Tibial nerve (tissue), 3 donors: ENCODE measurements around the gene RPS6KA5.

Source experiments
- CTCF ChIP-seq, 5 experiments: fragments of 200-600 bp in 3 of 5; fragments of 450-650 bp in 2 of 5; sonication (generic) in 3 of 5; IDR thresholded peaks; one replicate each; pipeline ENCODE4 v1.5.1; 2016 to 2019; ENCODE audit warnings: antibody characterized with exemption in 5 of 5, mild to moderate bottlenecking in 3 of 5, moderate library complexity in 2 of 5
- POLR2A ChIP-seq, 2 donors: fragments of 450-650 bp; IDR thresholded peaks; one replicate each; pipeline ENCODE4 v1.6.1; 2017; ENCODE audit warnings: antibody characterized with exemption in 2 of 2, mild to moderate bottlenecking in 2 of 2, moderate library complexity in 2 of 2

GRCh38 chr14:90991690-90992443 lies 68.6 kb downstream of the RPS6KA5 start:
- TF ChIP-seq CTCF (IDR thresholded peaks at IDR 0.05) (no peak), POLR2A (IDR thresholded peaks at IDR 0.05) (no peak)
